Renal cortex interstitium (tissue), 11 donors: ENCODE measurements around the gene TTLL10. TPM values are rescaled to one million over a fixed set of nuclear protein-coding genes. Genes with fewer than 3 reads are reported as not detected.
"Not testable (repeated sequence)": the region's sequence is repeated elsewhere in the genome, so short reads cannot be mapped to it uniquely, and the experiment has no call there.

Source experiments
- DNase-seq, 11 donors: peaks; one replicate each; pipeline ENCODE4 v3.0.0-alpha.2; 2013; ENCODE audit warnings: low read depth in 9 of 11, low spot score in 4 of 11; ENCODE audit errors: extremely low read depth in 1 of 11
- polyA plus RNA-seq, 3 donors: library from polyadenylated mRNA; unstranded; fragments of 120-200 nt; gene quantifications; one replicate each; pipeline ENCODE4 v1.2.1, GENCODE V29; 2013; ENCODE audit not compliant: insufficient read length in 3 of 3

TTLL10 gene
- polyA plus RNA-seq, 3 donors = 0.30 to 0.88 (median 0.50) TPM

DNA sequence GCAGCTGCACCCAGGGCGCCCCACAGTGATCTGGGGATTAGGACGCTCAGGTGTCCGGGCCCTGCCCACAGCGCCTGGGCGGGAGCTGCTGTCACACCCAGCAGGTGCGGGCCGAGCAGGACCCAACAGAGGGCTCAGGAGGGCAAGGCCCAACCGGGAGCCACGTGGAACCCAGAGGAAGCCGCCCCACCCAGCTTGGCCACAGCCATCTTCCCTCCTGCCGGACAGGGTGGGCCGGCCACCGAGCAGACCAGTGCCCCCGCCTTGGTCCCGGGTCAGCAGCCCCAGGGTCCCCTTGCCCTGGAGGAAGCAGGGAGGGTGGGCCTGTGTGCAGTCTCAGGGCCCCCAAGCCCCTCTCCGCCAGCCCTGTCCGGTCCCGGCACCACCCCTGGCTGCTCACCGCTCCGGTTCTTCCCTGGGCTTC lies 6.3 kb upstream of the TTLL10 start:
- no peak for DNase-seq

- no peak for DNase-seq
Observed at GRCh38 chr1:1167841-1168450, 5.7 kb upstream of the TTLL10 start.

- no peak for DNase-seq
Observed at GRCh38 chr1:1168451-1169411, 4.9 kb upstream of the TTLL10 start.

GRCh38 chr1:1169429-1170214 lies 4.1 kb upstream of the TTLL10 start:
- no peak for DNase-seq

- no peak for DNase-seq
Observed at GRCh38 chr1:1170215-1171091, 3.2 kb upstream of the TTLL10 start.

DNA sequence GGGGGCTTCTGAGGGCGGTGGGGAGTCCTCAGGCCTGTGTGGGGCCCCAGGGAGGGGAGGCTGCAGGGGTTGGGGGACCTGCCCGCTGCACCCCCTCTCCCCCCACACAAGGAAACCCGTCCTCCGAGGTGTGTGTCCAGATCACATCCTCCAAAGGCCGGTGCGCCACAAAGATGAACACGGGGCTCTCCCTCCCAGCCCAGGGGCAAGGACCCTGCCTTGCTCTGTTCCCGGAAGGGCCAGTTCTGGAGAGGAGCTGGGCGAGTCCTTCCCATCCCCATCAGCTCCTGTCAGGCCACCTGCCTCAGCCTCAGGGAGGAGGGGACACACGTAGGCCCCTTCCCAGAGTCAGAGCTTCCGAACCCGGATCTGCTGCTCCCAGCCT lies 2.5 kb upstream of the TTLL10 start:
- DNase-seq = no peak

GRCh38 chr1:1171546-1172340 lies 1.9 kb upstream of the TTLL10 start:
- no peak for DNase-seq

GRCh38 chr1:1173061-1173792 lies 453 bp upstream of the TTLL10 start:
- no peak for DNase-seq

DNA sequence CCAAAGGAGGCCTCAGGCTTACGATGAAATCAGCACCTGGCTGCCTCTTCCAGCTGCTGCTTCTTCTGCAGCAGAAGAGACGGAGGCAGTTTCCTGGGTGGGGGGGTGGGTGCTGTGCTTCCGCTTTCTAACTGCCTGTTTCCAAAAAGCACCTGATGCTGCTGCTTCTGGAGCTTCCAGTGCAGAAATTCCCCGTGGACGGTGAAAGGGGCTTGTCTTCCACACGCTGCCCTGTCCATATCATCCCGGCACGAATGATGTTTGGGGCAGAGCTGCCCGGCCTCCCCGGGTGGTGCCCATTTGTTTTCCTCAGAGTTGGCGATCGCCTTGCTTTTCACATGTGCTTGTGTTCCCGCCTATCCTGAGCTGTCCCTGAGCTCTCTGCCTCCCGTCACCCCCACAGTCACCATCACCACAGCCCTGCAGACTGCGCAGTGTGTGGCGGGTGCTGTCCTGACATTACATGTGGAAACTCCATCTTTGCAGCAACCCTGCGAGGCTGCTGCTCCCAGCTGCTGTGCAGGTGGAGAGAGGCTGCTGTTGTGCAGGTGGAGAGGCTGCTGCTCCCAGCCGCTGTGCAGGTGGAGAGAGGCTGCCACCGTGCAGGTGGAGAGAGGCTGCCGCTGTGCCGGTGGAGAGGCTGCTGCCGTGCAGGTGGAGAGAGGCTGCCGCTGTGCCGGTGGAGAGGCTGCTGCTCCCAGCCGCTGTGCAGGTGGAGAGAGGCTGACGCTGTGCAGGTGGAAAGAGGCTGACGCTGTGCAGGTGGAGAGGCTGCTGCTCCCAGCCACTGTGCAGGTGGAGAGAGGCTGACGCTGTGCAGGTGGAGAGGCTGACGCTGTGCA lies 1.8 kb downstream of the TTLL10 start:
- no peak for DNase-seq

GRCh38 chr1:1176063-1176761 lies 2.5 kb downstream of the TTLL10 start:
- not testable (repeated sequence) for DNase-seq

DNA sequence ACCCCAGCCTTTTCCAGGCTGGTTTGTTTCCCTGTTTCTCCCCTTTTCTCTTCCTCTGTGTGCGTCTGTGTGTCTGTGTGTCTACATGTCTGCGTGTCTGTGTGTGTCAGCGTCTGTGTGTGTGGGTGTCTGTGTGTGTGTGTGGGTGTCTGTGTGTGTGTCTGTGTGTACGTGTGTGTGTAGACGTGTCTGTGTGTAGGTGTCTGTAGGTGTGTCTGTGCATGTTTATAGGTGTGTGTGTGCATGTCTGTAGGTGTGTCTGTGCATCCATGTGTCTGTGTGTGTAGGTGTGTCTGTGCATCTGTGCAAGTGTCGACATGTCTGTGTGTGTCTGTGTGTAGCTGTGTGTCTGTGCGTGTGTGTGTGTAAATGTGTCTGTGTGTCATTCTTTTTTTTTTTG lies 3.3 kb downstream of the TTLL10 start:
- no peak for DNase-seq

GRCh38 chr1:1177452-1178206 lies 3.9 kb downstream of the TTLL10 start:
- DNase-seq = no peak

- DNase-seq = no peak
Observed at GRCh38 chr1:1178794-1179331, 5.2 kb downstream of the TTLL10 start.

GRCh38 chr1:1179346-1179982 lies 5.8 kb downstream of the TTLL10 start:
- DNase-seq = no peak
